Spleen (tissue), 11 donors: ENCODE measurements around the gene BEND4. TPM values are rescaled to one million over a fixed set of nuclear protein-coding genes. Genes with fewer than 3 reads are reported as not detected.

ENCODE experiments used
- DNase-seq: peaks from one replicate; pipeline ENCODE4 v3.0.0-alpha.2; 2020
- H3K27ac ChIP-seq, 8 donors: fragments of 200-600 bp; sonication (generic) in 7 of 8; 1 replicate in 4 of 8; 2 replicates in 4 of 8; pipeline versions ENCODE4 v1.5.0 to v1.8.0; 2016 to 2021; ENCODE audit warnings: inconsistent platforms in 4 of 8, mild to moderate bottlenecking in 4 of 8, moderate library complexity in 1 of 8
- H3K27me3 ChIP-seq, 7 donors: fragments of 200-600 bp; sonication (generic) in 6 of 7; replicated peaks in 1 of 7; 1 replicate in 4 of 7; 2 replicates in 3 of 7; pipeline versions ENCODE4 v1.5.0 to v1.8.0; 2016 to 2021; ENCODE audit warnings: inconsistent platforms in 3 of 7, mild to moderate bottlenecking in 1 of 7
- H3K36me3 ChIP-seq, 6 donors: fragments of 200-600 bp; sonication (generic) in 5 of 6; 1 replicate in 4 of 6; 2 replicates in 2 of 6; pipeline versions ENCODE4 v1.5.0 to v1.8.0; 2016 to 2021; ENCODE audit warnings: inconsistent platforms in 2 of 6
- H3K4me1 ChIP-seq, 6 donors: fragments of 200-600 bp; sonication (generic) in 5 of 6; 1 replicate in 3 of 6; 2 replicates in 3 of 6; pipeline versions ENCODE4 v1.5.0 to v1.8.0; 2016 to 2021; ENCODE audit warnings: inconsistent platforms in 3 of 6
- H3K4me3 ChIP-seq, 8 donors: fragments of 200-600 bp; sonication (generic) in 7 of 8; 1 replicate in 4 of 8; 2 replicates in 4 of 8; pipeline versions ENCODE4 v1.5.0 to v1.8.0; 2016 to 2021; ENCODE audit warnings: inconsistent platforms in 4 of 8, mild to moderate bottlenecking in 4 of 8, moderate library complexity in 2 of 8
- H3K9me3 ChIP-seq, 8 donors: fragments of 200-600 bp; sonication (generic) in 7 of 8; 1 replicate in 4 of 8; 2 replicates in 4 of 8; pipeline versions ENCODE4 v1.5.0 to v1.8.0; 2016 to 2021; ENCODE audit warnings: inconsistent platforms in 4 of 8
- POLR2A ChIP-seq, 3 donors: fragments of 450-650 bp; IDR thresholded peaks; one replicate each; pipeline ENCODE4 v1.5.1; 2017; ENCODE audit warnings: antibody characterized with exemption in 3 of 3, mild to moderate bottlenecking in 1 of 3
- POLR2AphosphoS5 ChIP-seq, 3 donors: sonication (generic); formaldehyde crosslinking; IDR thresholded peaks; one replicate each; pipeline ENCODE4 v1.5.1; 2017; ENCODE audit warnings: antibody characterized with exemption in 3 of 3
- WGBS, 5 donors: extraction: QIAGEN DNeasy Blood & Tissue Kit in 3 of 5; methylation state at CpG; one replicate each; pipeline versions ENCODE4 v1.1.5 to v1.1.7; 2013 to 2018; 5-methylcytosine and 5-hydroxymethylcytosine counted together
- intact Hi-C: fragments of 100-400 bp; cut with DNase I; formaldehyde crosslinking; loops from one replicate; pipeline ENCODE4 v1.15.0; 2023; ENCODE audit warnings: low total_unique reads
- polyA plus RNA-seq, 3 donors: library from polyadenylated mRNA; stranded (reverse); fragments of 200-250 nt; gene quantifications; one replicate each; pipeline ENCODE4 v1.2.1, GENCODE V29; 2013
- total RNA-seq, 7 donors: library from RNA; depleted of rRNA in 3 of 7; stranded (reverse); fragments of >200 nt in 3 of 7; fragmentation: NEBNext Ultra II Directional in 4 of 7; extraction: Animal tissue kit (Norgen Biotek cat#: 25700) in 4 of 7; gene quantifications; one replicate each; pipeline versions ENCODE4 v1.1.0 to v1.2.1, GENCODE V29; 2016 to 2021
- TF ChIP-seq, protein P1 (sequence below), 11 experiments: fragments of 200-600 bp in 7 of 11; fragments of 450-650 bp in 4 of 11; sonication (generic) in 4 of 11; IDR thresholded peaks in 8 of 11; conservative IDR thresholded peaks in 3 of 11; 1 replicate in 7 of 11; 2 replicates in 4 of 11; pipeline versions ENCODE4 v1.4.0 to v1.8.0; 2016 to 2021; ENCODE audit warnings: antibody characterized with exemption in 11 of 11, inconsistent platforms in 4 of 11, mild to moderate bottlenecking in 1 of 11
- donor health status: healthy with polysubstance abuse.
- donor health status: DM: no; HTN: no; CAD: no; lungs with moderate emphysema.
- donor health status: DM: no; HTN: no; CAD: no.
- donor health status: Bipolar disorder and iron deficiency.
- donor health status: healthy.
- donor health status: DM: no; HTN: no; CAD: no.
- donor health status: DM: yes; HTN: yes; CAD: no.

BEND4 gene
- total and polyA plus RNA-seq, 10 donors: 1.1 to 8.3 (median 4.2) TPM

GRCh38 chr4:42119886-42120285 is 32.6 kb downstream of the BEND4 start:
- intact Hi-C loops: no loop called here
- H3K27me3 ChIP-seq: no peaks in the 10 kb centered on the region
- H3K36me3 ChIP-seq: peaks cover 0 to 75% (median 0%) of the 10 kb centered on the region in 6 donors
- TF ChIP-seq POLR2A (IDR thresholded peaks at IDR 0.05) (no peak), POLR2AphosphoS5 (IDR thresholded peaks at IDR 0.05) (no peak)
- TF ChIP-seq, protein P1, sequence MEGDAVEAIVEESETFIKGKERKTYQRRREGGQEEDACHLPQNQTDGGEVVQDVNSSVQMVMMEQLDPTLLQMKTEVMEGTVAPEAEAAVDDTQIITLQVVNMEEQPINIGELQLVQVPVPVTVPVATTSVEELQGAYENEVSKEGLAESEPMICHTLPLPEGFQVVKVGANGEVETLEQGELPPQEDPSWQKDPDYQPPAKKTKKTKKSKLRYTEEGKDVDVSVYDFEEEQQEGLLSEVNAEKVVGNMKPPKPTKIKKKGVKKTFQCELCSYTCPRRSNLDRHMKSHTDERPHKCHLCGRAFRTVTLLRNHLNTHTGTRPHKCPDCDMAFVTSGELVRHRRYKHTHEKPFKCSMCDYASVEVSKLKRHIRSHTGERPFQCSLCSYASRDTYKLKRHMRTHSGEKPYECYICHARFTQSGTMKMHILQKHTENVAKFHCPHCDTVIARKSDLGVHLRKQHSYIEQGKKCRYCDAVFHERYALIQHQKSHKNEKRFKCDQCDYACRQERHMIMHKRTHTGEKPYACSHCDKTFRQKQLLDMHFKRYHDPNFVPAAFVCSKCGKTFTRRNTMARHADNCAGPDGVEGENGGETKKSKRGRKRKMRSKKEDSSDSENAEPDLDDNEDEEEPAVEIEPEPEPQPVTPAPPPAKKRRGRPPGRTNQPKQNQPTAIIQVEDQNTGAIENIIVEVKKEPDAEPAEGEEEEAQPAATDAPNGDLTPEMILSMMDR (IDR thresholded peaks at IDR 0.05 in 8 of 11, conservative IDR thresholded peaks at IDR 0.05 in 3 of 11): no peak
- no peak overlapping the region for H3K27ac ChIP-seq
- H3K4me1 ChIP-seq: no peaks in the 10 kb centered on the region
- H3K9me3 ChIP-seq: no peaks in the 10 kb centered on the region
- 78 to 92% (median 84%) methylated on average over 12 of the region's 12 CpGs for WGBS, 5 donors
- no peak for DNase-seq
- H3K4me3 ChIP-seq: no peak overlapping the region

- TF ChIP-seq POLR2A (IDR thresholded peaks at IDR 0.05): no peak
- no peak for TF ChIP-seq POLR2AphosphoS5 (IDR thresholded peaks at IDR 0.05)
- TF ChIP-seq, protein P1 (IDR thresholded peaks at IDR 0.05 in 8 of 11, conservative IDR thresholded peaks at IDR 0.05 in 3 of 11): no peak
- no peak for DNase-seq
- no peaks in the 10 kb centered on the region for H3K27me3 ChIP-seq
- H3K4me3 ChIP-seq: no peak overlapping the region
- WGBS, 5 donors: 74 to 81% (median 80%) methylated on average over 3 of the region's 3 CpGs
- peaks cover 0 to 30% (median 0%) of the 10 kb centered on the region in 6 donors for H3K36me3 ChIP-seq
- H3K9me3 ChIP-seq: peaks cover 0 to 5% (median 0%) of the 10 kb centered on the region in 8 donors
- no peaks in the 10 kb centered on the region for H3K4me1 ChIP-seq
- H3K27ac ChIP-seq: no peak overlapping the region
- intact Hi-C loops: no loop called here
These were observed 39.6 kb downstream of the BEND4 start for GRCh38 chr4:42112846-42113245.

- H3K27ac ChIP-seq: no peak overlapping the region
- no peak for TF ChIP-seq POLR2AphosphoS5 (IDR thresholded peaks at IDR 0.05)
- TF ChIP-seq, protein P1 (IDR thresholded peaks at IDR 0.05 in 8 of 11, conservative IDR thresholded peaks at IDR 0.05 in 3 of 11): no peak
- TF ChIP-seq POLR2A (IDR thresholded peaks at IDR 0.05): no peak
- no peak for DNase-seq
- WGBS, 5 donors: 24 to 44% (median 37%) methylated on average over 2 of the region's 2 CpGs
- H3K27me3 ChIP-seq: no peaks in the 10 kb centered on the region
- H3K4me1 ChIP-seq: no peaks in the 10 kb centered on the region
- H3K9me3 ChIP-seq: peaks cover 0 to 7% (median 2%) of the 10 kb centered on the region in 8 donors
- intact Hi-C loops: no loop called here
- no peaks in the 10 kb centered on the region for H3K36me3 ChIP-seq
- no peak overlapping the region for H3K4me3 ChIP-seq
These were observed 47.9 kb downstream of the BEND4 start for GRCh38 chr4:42104521-42104920.

GRCh38 chr4:42101446-42101975 is 50.9 kb downstream of the BEND4 start:
- Histone ChIP-seq H3K27me3 (no peaks in the 10 kb centered on the region), H3K27ac (no peak overlapping the region), H3K4me1 (no peaks in the 10 kb centered on the region), H3K9me3 (peaks cover 0 to 7% (median 0%) of the 10 kb centered on the region in 8 donors), H3K4me3 (no peak overlapping the region), H3K36me3 (no peaks in the 10 kb centered on the region)
- 91 to 95% (median 95%) methylated on average over 8 of the region's 8 CpGs for WGBS, 5 donors
- TF ChIP-seq POLR2A (IDR thresholded peaks at IDR 0.05) (no peak), POLR2AphosphoS5 (IDR thresholded peaks at IDR 0.05) (no peak)
- TF ChIP-seq, protein P1 (IDR thresholded peaks at IDR 0.05 in 8 of 11, conservative IDR thresholded peaks at IDR 0.05 in 3 of 11): no peak
- no peak for DNase-seq
- intact Hi-C loops: no loop called here
